A549 treated with RU486 at 1 μM for 4 hours (cell line): Measurements from ENCODE around the gene PCDHGA6. TPM values are rescaled to one million over a fixed set of nuclear protein-coding genes. Genes with fewer than 3 reads are reported as not detected.

Experiments
- total RNA-seq: library from RNA; stranded (reverse); fragments of 200-300 nt; extraction: Qiagen RNA extraction; gene quantifications from 5 replicates; pipeline ENCODE4 v1.2.3, GENCODE V29; 2022; ENCODE audit warnings: low read depth

The PCDHGA6 gene
- total RNA-seq: 0.14 to 0.27 TPM (median 0.23 TPM) in 5 replicates

DNA sequence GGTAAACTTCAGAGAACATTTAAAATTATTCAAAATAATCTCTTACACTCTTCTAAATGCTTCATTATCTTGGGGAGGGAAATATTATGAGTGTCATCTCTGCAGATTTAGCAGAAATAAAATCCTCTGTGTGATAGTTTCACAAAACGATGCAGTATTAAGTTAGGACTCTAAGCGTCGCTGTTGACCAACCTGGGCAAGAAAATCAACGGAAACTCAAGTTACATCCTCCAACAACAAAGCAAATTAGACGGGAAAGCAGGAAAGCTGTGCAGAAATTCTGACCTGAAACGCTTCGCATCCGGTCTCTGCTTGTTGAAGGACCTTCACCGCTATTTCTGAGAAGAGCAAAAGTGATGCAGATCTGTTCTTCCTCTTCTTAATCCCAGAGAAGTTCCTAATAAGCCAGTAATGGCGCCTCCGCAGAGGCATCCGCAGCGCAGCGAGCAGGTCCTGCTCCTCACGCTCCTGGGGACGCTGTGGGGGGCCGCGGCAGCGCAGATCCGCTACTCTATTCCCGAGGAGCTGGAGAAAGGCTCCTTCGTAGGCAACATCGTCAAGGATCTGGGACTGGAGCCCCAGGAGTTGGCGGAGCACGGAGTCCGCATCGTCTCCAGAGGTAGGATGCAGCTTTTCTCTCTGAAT is at the start of gene PCDHGA6:
TSS of gene PCDHGA6 (plus strand) at position 219 of the 645 bp plus-strand sequence. CDS start at position 412, 193 bp downstream.

DNA sequence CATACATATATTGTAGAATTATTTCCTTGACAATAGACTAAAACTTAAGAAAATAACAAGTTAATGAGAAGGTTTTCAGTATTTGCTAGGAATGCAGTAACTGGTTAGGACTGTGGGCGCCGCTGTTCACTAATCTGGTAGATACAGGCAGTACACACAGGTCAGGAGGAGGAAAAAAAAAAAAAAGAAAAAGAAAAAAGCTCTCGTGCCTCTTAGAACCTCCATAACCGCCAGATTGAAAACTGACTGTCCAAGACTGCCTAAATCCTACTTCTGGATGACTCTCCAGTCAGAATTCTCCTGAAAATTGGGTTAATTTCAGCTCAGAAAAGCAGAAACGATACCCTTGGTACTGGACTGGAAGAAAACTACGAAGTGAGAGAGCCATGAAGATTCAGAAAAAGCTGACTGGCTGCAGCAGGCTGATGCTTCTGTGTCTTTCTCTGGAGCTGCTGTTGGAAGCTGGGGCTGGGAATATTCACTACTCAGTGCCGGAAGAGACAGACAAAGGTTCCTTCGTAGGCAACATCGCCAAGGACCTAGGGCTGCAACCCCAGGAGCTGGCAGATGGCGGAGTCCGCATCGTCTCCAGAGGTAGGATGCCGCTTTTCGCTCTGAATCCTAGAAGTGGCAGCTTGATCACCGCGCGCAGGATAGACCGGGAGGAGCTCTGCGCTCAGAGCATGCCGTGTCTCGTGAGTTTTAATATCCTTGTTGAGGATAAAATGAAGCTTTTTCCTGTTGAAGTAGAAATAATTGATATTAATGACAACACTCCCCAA is 43.2 kb upstream of the PCDHGA6 start, which contains the start of gene PCDHGA1:
TSS of gene PCDHGA1 (plus strand) at position 216 of the 782 bp plus-strand sequence.

DNA sequence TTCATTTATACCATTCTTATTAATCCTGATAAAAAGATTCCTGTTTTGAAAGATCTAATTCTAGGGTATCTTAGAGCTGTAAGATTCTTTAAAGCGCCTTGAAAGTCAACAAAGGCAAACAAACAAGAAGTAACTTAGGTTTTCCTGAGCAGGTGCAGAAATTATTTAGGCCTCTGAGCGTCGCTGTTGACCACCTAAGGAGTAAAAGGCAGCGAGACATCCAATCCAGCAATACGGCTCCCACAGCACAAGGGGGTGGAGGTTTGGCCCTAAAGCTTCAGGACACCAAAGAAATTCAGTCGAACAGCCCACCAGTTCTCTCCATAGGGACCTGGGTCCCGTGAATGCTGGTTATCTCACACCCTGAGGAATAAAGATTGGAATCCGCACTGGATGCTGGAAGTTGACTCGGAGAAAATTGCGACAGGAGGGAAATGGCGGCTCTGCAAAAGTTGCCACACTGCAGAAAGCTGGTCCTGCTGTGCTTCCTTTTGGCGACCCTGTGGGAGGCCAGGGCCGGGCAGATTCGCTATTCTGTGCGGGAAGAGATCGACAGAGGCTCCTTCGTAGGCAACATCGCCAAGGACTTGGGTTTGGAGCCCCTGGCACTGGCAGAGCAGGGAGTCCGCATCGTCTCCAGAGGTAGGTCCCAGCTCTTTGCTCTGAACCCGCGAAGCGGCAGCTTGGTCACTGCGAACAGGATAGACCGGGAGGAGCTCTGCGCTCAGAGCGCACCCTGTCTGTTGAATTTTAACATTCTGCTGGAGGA is 35.0 kb upstream of the PCDHGA6 start, which contains the start of gene PCDHGA2:
TSS of gene PCDHGA2 (plus strand) at position 223 of the 769 bp plus-strand sequence.

DNA sequence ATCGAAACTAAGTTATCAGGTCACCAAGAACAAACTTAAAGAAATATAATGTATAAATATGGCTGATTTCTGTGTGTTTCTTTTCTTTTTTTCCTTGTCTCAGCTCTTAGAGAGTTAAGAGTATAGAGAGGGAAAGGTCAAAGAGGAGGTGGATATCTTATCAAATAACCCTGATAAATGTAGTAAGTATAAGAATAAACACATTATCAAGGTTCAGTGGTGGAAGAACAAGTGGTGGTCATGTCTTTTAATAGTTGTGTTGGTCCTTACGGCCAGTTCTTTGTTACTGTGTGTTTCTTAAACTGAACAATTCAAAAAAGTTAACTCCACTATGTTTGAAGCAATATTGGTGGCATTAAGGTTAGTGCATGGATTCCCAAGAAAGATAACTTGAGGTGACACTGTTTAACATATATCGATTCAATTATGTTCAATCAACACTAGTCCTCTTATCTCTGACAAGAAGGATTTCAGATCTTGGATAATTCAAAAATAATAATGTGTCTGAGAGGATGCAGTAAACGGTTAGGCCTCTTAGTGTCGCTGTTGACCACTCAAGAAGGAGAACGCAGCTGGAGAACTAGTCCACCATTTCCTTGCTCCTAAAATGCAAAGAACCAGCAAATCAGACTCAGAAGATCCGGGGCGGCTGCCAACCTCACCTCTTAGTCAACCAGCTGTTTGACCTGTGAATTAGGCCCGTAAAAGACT is 30.3 kb upstream of the PCDHGA6 start, which contains the start of gene PCDHGA3:
TSS of gene PCDHGA3 (plus strand) at position 588 of the 711 bp plus-strand sequence. CDS start 205 bp downstream, outside the sequence.

DNA sequence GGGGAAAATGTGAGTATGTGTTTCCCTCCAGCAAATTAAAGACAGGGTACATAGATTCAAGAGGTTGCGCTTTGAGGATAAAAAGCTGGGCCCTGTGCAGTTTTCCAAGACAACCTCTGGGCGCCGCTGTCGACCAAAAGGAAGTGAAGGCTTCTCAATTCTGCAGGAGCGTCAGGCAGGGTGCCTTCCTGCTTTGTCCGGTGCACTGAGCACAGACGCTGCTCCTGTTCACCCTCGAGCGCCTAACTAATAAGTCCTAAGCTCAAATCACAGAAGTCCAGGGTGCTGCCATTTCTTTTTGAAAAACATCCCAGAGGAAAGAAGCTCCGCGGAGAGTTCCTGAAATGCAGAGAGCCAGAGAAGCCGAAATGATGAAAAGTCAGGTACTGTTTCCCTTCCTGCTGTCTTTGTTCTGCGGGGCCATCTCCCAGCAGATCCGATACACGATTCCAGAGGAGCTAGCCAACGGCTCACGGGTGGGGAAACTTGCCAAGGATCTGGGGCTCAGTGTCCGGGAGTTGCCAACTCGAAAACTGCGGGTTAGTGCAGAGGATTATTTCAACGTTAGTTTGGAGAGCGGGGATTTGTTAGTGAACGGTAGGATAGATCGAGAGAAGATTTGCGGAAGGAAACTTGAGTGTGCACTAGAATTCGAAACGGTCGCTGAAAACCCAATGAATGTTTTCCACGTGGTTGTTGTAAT is 23.6 kb upstream of the PCDHGA6 start, which contains the start of gene PCDHGB1:
TSS of gene PCDHGB1 (plus strand) at position 183 of the 703 bp plus-strand sequence. CDS start at position 345, 162 bp downstream.

DNA sequence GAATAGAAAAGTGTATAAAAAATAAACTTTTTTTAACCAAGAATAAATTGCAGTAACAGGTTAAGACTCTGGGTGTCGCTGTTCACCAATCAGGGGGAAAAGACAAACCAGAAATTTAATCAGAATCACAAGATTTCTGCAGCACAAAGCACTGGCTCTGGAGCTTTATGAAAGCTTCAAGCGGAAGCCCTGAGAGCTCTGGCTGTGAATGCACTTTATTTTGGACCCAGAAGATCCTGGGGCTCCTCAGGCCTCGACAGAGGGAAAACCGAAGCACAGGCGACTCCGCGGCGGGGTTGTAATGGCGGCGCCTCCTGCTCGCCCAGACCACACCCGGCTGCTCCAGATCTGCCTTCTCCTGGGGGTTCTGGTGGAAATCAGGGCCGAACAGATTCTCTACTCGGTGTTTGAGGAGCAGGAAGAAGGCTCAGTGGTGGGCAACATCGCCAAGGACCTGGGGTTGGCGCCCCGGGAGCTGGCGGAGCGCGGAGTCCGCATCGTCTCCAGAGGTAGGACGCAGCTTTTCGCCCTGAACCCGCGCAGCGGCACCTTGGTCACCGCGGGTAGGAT is 18.7 kb upstream of the PCDHGA6 start, which contains the start of gene PCDHGA4:
TSS of gene PCDHGA4 (plus strand) at position 122 of the 570 bp plus-strand sequence. CDS start at position 209, 87 bp downstream.

DNA sequence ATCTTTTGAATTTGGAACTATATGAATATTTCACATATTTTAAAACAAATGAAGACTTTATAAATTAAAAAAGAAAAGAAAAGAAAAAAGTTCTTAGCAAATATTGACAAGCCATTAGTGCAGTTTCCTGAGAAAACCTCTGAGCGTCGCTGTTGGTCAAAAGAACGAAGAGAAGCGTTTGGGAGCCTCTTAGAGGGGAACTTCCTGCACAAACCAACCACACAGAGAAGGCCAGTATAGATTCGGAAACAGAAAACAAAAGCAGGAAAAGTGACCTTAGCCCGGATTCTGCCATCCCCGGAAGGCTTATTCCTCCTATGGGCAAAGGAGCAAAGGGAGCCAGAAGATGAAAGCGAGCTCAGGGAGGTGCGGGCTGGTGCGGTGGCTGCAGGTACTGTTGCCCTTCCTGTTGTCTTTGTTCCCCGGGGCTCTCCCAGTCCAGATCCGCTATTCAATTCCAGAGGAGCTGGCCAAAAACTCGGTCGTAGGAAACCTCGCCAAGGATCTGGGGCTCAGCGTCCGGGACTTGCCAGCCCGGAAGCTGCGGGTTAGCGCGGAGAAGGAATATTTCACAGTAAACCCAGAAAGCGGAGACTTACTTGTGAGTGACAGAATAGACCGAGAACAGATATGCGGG is 13.8 kb upstream of the PCDHGA6 start, which contains the start of gene PCDHGB2:
TSS of gene PCDHGB2 (plus strand) at position 205 of the 637 bp plus-strand sequence. CDS start at position 347, 142 bp downstream.

DNA sequence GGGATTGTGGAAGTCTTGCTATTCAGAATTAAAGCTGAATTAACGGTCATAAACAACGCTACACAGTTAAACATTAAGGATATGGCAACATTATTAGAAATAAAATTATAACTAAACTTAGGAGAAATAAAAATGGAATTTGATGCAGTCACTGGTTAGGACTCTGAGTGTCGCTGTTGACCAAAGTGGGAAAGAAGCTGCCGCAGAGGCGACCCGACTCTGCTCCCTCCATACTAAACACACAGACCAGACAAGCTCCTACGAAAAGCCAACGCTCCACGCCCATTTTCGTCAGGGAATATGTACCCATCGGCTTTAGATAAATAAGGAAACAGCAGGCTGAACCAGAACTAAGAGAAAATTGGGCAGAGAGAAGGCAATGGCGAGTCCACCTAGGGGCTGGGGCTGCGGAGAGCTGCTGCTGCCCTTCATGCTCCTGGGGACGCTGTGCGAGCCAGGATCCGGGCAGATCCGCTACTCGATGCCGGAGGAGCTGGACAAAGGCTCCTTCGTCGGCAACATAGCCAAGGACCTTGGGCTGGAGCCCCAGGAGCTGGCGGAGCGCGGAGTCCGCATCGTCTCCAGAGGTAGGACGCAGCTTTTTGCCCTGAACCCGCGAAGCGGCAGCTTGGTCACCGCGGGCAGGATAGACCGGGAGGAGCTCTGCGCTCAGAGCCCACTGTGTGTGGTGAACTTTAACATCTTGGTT is 9.6 kb upstream of the PCDHGA6 start, which contains the start of gene PCDHGA5:
TSS of gene PCDHGA5 (plus strand) at position 211 of the 709 bp plus-strand sequence. CDS start at position 380, 169 bp downstream.

DNA sequence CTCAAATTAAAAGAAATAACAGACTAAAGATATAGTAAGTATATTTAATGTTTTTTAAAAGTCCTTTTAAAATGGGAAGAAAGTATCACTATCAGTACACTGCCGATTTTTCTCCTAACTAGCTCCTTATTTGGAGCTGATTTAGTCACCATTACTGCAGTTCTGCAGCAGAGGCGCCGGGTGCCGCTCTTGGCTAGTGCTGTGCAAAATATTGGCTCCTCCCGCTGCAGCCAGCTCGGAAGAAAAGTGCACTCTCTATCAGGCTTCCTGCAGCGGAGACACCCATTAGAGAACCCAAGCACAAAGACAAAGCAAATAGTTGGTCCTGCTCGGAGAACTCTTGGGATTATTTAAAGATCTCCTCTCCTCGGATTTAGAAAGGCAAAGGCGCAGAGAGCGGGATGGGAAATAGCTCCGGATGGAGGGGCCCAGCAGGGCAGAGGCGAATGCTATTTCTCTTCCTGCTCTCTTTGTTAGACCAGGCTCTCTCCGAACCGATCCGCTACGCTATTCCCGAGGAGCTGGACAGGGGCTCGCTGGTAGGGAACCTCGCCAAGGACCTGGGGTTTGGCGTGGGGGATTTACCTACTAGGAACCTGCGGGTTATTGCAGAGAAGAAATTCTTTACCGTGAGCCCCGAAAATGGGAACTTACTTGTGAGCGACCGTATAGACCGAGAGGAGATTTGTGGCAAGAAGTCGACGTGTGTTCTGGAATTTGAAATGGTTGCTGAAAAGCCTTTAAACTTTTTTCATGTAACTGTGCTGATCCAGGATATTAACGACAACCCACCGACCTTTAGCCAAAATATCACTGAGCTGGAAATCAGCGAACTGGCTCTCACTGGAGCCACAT is 3.5 kb upstream of the PCDHGA6 start, which contains the start of gene PCDHGB3:
TSS of gene PCDHGB3 (plus strand) at position 249 of the 855 bp plus-strand sequence. CDS start at position 402, 153 bp downstream.

DNA sequence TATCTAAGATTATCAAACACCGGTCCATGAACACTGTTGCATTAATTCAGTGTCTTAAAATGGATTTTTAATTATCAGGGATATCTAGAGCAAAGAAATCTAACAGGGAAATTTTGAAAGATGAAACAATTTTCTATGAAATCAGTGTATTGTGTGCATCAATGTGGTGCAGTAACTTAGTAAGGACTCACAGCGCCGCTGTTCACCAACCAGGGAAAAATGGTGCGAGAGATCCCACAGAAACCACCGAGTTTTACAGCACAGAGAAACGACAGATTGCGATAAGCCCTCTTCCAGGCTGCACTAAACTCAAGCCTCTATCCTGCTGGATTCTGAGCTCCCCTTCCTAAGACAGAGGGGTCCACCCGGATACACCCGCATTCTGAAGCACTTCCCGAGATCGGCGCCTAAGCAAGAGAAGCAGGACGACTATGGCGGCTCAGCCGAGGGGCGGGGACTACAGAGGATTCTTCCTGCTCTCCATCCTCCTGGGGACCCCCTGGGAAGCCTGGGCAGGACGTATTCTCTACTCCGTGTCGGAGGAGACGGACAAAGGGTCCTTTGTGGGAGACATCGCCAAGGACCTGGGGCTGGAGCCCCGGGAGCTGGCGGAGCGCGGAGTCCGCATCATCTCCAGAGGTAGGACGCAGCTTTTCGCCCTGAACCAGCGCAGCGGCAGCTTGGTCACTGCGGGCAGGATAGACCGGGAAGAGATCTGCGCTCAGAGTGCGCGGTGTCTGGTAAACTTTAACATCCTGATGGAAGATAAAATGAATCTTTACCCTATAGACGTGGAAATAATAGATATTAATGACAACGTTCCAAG is 9.0 kb downstream of the PCDHGA6 start, which contains the start of gene PCDHGA7:
TSS of gene PCDHGA7 (plus strand) at position 274 of the 826 bp plus-strand sequence. CDS start at position 432, 158 bp downstream.

DNA sequence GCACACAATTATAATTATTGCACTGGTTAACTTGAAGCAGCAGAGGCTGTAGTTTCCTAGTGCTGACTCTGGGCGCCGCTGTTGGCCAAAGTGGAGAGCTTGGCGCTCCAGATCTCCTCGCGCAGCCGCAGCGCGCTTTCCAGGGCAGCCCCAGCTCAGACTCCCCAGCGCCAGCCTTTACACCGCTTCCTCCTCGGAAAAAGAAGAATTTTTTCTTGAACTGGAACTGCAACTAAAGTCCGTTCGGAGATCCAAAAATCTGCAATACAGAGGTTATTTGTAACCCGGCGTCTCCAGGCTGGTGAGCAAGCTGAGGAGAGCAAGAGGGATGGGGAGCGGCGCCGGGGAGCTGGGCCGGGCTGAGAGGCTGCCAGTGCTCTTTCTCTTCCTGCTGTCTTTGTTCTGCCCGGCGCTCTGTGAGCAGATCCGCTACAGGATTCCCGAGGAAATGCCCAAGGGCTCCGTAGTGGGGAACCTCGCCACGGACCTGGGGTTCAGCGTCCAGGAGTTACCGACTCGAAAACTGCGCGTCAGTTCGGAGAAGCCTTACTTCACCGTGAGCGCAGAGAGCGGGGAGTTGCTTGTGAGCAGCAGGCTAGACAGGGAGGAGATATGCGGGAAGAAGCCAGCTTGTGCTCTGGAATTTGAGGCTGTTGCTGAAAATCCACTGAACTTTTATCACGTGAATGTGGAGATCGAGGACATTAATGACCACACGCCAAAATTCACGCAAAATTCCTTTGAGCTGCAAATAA is 14.0 kb downstream of the PCDHGA6 start, which contains the start of gene PCDHGB4:
TSS of gene PCDHGB4 (plus strand) at position 142 of the 755 bp plus-strand sequence. CDS start at position 329, 187 bp downstream.

DNA sequence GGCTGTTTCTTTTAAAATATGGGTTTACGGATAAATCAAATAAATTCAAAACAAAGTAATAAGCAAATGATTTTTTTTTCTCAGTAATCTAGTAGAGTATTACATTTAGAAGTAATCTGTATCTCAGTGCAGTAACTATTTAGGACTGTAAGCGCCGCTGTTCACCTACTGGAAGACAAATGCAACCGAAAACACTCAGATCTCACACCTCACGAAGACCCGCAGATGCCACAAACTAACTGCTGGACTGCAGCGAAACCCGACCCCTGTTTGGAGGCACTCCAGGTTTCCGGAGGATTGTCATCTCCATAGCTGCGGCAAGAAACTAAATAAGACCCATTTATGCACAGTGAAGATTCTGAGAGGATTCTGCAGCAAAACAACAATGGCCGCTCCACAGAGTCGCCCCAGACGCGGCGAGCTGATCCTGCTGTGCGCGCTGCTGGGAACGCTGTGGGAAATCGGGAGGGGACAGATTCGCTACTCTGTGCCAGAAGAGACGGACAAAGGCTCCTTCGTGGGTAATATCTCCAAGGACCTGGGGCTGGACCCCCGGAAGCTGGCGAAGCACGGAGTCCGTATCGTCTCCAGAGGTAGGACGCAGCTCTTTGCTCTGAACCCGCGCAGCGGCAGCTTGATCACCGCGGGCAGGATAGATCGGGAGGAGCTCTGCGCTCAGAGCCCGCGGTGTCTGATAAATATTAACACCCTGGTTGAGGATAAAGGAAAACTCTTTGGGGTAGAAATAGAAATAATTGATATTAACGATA is 18.9 kb downstream of the PCDHGA6 start, which contains the start of gene PCDHGA8:
TSS of gene PCDHGA8 (plus strand) at position 205 of the 770 bp plus-strand sequence. CDS start at position 386, 181 bp downstream.

DNA sequence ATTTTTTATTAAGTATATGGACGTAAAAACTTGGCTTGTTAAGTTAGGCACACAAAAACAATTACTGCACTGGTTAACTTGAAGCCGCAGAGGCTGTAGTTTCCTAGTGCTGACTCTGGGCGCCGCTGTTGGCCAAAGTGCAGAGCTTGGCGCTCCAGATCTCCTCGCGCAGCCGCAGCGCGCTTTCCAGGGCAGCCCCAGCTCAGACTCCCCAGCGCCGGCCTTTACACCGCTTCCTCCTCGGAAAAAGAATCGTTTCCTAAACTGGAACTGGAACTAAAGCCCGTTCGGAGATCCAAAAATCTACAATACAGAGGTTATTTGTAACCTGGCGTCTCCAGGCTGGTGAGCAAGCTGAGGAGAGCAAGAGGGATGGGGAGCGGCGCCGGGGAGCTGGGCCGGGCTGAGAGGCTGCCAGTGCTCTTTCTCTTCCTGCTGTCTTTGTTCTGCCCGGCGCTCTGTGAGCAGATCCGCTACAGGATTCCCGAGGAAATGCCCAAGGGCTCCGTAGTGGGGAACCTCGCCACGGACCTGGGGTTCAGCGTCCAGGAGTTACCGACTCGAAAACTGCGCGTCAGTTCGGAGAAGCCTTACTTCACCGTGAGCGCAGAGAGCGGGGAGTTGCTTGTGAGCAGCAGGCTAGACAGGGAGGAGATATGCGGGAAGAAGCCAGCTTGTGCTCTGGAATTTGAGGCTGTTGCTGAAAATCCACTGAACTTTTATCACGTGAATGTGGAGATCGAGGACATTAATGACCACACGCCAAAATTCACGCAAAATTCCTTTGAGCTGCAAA is 24.3 kb downstream of the PCDHGA6 start, which contains the start of gene PCDHGB5:
TSS of gene PCDHGB5 (plus strand) at position 192 of the 796 bp plus-strand sequence. CDS start at position 373, 181 bp downstream.

DNA sequence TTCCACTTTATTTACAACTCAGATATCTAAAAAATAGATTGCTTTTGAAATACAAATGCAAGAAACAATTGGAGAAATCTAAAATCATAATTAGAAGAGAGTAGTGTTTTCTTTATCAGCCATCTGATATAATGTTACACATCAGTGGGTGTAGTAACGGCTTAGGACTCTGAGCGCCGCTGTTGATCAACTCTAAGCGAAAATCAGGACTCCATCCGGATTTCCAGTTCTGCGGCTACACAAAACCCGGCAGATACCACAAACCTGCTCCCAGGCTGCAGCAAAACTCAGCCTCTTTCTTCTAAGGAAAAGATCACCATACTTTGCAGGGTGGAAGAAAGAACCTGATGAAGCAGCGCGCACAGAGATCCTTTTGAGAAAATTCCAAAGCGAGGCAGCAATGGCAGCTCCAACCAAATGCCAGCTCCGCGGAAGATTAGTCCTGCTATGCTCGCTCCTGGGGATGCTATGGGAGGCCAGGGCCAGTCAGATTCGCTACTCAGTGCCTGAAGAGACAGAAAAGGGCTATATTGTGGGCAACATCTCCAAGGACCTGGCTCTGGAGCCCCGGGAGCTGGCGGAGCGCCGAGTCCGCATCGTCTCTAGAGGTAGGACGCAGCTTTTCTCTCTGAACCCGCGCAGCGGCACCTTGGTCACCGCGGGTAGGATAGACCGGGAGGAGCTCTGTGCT is 29.0 kb downstream of the PCDHGA6 start, which contains the start of gene PCDHGA9:
TSS of gene PCDHGA9 (plus strand) at position 226 of the 691 bp plus-strand sequence. CDS start at position 401, 175 bp downstream.

